ENCODE results near the gene ACKR4. TPM values are rescaled to one million over a fixed set of nuclear protein-coding genes. Genes with fewer than 3 reads are reported as not detected.

ACKR4 gene
- total RNA-seq, 6 donors from 2014 or later, result 3.7 to 8.5 (median 7.2) TPM; not detected in 1

- no peaks in the 10 kb centered on the region for H3K27me3 ChIP-seq
- H3K9me3 ChIP-seq, result no peaks in the 10 kb centered on the region
- H3K36me3 ChIP-seq, result peaks cover 0 to 28% (median 2%) of the 10 kb centered on the region in 4 donors
- H3K4me3 ChIP-seq, result no peak overlapping the region
- H3K4me1 ChIP-seq, result no peaks in the 10 kb centered on the region
- no peak overlapping the region for H3K27ac ChIP-seq
- no peak for ATAC-seq (ENCODE audit: low FRiP score in 2 of 2)
- WGBS, 2 donors, result 86 to 96% methylated on average over 1 of the region's 1 CpG
- TF ChIP-seq CTCF (IDR thresholded peaks at IDR 0.05) (no peak), POLR2AphosphoS5 (IDR thresholded peaks at IDR 0.05) (no peak), EP300 (IDR thresholded peaks at IDR 0.05) (no peak), POLR2A (IDR thresholded peaks at IDR 0.05) (no peak)
- DNase-seq, result no peak
Observed at GRCh38 chr3:132623646-132624045, 26.6 kb downstream of the ACKR4 start.

GRCh38 chr3:132624790-132625189 lies 27.7 kb downstream of the ACKR4 start:
- H3K4me1 ChIP-seq, result no peaks in the 10 kb centered on the region
- peaks cover 0 to 28% (median 2%) of the 10 kb centered on the region in 4 donors for H3K36me3 ChIP-seq
- ATAC-seq (ENCODE audit: low FRiP score in 2 of 2) (no peak), DNase-seq (no peak)
- WGBS, 2 donors, result 92 to 95% methylated on average over 7 of the region's 7 CpGs
- no peak for TF ChIP-seq EP300 (IDR thresholded peaks at IDR 0.05)
- TF ChIP-seq CTCF (IDR thresholded peaks at IDR 0.05), result no peak
- no peak for TF ChIP-seq POLR2AphosphoS5 (IDR thresholded peaks at IDR 0.05)
- TF ChIP-seq POLR2A (IDR thresholded peaks at IDR 0.05), result no peak
- H3K27me3 ChIP-seq, result no peaks in the 10 kb centered on the region
- no peak overlapping the region for H3K4me3 ChIP-seq
- H3K9me3 ChIP-seq, result no peaks in the 10 kb centered on the region
- no peak overlapping the region for H3K27ac ChIP-seq

DNA sequence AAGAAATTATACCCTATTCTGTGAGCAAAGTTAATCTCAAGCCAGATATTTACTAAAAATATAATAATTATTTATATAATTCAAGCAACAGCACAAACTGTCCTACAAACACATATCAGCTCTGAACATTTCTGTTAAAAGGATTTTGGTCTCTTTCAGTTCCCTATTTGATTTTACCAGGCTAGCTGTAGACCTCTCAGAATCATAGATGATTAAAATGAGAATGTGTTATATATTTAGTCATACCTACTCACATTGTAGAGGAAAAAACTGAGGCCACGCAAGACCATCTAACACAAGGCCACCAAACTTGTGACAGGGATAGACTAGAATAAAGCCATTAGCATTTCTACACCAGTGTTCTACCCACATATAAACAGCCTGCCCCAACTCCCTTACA lies 28.5 kb downstream of the ACKR4 start:
- no peak for DNase-seq
- Histone ChIP-seq H3K9me3 (no peaks in the 10 kb centered on the region), H3K4me1 (no peaks in the 10 kb centered on the region), H3K27ac (no peak overlapping the region), H3K4me3 (no peak overlapping the region), H3K27me3 (no peaks in the 10 kb centered on the region), H3K36me3 (peaks cover 0 to 33% (median 2%) of the 10 kb centered on the region in 4 donors)
- ATAC-seq (ENCODE audit: low FRiP score in 2 of 2), result no peak
- TF ChIP-seq POLR2AphosphoS5 (IDR thresholded peaks at IDR 0.05), result no peak
- TF ChIP-seq POLR2A (IDR thresholded peaks at IDR 0.05), result no peak
- no peak for TF ChIP-seq EP300 (IDR thresholded peaks at IDR 0.05)
- no peak for TF ChIP-seq CTCF (IDR thresholded peaks at IDR 0.05)
- WGBS, 2 donors, result 91 to 100% methylated on average over 1 of the region's 1 CpG

DNA sequence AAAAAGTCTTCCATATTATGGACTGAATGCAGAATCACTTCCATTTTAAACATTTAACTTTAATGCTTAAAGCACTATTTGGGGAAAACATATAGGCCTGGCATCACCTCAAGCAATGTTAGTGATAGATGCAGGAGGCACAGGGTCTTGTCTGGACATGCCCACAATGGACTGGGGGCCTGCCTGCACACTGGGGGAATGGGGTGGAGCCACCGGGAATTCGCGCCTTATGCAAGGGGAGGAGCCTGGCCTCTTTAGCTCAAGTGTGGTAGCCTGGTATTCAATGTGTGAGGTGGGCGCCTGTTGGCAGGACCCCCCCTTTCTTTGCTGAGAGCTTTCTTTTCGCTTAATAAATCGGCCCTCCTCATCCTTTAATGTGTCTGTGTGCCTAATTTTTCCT lies 29.9 kb downstream of the ACKR4 start:
- ATAC-seq (ENCODE audit: low FRiP score in 2 of 2), result no peak
- WGBS, 2 donors, result 92 to 98% methylated on average over 6 of the region's 6 CpGs
- Histone ChIP-seq H3K27me3 (no peaks in the 10 kb centered on the region), H3K27ac (no peak overlapping the region), H3K36me3 (peaks cover 0 to 37% (median 2%) of the 10 kb centered on the region in 4 donors), H3K4me3 (no peak overlapping the region), H3K4me1 (no peaks in the 10 kb centered on the region), H3K9me3 (no peaks in the 10 kb centered on the region)
- TF ChIP-seq POLR2AphosphoS5 (IDR thresholded peaks at IDR 0.05) (no peak), EP300 (IDR thresholded peaks at IDR 0.05) (no peak), POLR2A (IDR thresholded peaks at IDR 0.05) (no peak), CTCF (IDR thresholded peaks at IDR 0.05) (no peak)
- DNase-seq, result peak in 1 of 2 donors; percentile 7

DNA sequence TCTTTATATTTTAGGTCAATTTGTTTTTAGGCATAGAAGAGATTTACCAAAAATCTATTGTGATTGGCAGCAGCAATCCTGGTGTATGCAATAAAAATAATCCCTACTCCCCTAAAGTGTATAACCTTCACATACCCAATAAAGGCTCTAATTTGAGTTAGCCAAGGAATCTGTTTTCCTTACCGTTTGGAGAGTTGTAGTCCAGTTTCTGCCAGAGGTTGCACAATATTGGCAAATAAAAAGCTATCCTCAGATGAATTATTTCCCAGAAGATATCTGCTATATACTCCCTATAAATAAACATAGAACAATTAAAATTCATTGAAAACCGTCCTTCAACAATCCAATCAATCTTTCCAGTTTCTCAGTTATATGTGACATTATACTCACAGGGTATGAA lies 31.1 kb downstream of the ACKR4 start:
- H3K27me3 ChIP-seq, result no peaks in the 10 kb centered on the region
- H3K36me3 ChIP-seq, result peaks cover 0 to 40% (median 2%) of the 10 kb centered on the region in 4 donors
- H3K27ac ChIP-seq, result no peak overlapping the region
- H3K4me3 ChIP-seq, result no peak overlapping the region
- DNase-seq (no peak), ATAC-seq (ENCODE audit: low FRiP score in 2 of 2) (no peak)
- 66 to 67% methylated on average over 2 of the region's 2 CpGs for WGBS, 2 donors
- no peak for TF ChIP-seq POLR2AphosphoS5 (IDR thresholded peaks at IDR 0.05)
- TF ChIP-seq CTCF (IDR thresholded peaks at IDR 0.05), result no peak
- TF ChIP-seq EP300 (IDR thresholded peaks at IDR 0.05), result no peak
- no peak for TF ChIP-seq POLR2A (IDR thresholded peaks at IDR 0.05)
- H3K9me3 ChIP-seq, result no peaks in the 10 kb centered on the region
- H3K4me1 ChIP-seq, result no peaks in the 10 kb centered on the region
